A673 (cell line): ENCODE measurements around the gene FBLN1. TPM values are rescaled to one million over a fixed set of nuclear protein-coding genes. Genes with fewer than 3 reads are reported as not detected.

Source experiments
- BruUV-seq: library from RNA; stranded (reverse); fragments of 400-500 nt; replicated peaks from 2 replicates; lab custom pipeline; 2021; lab: Mats Ljungman, UMichigan
- CTCF ChIA-PET: fragments of 300-600 bp; sonication (Branson Sonifier 250); formaldehyde crosslinking; loops from one replicate; lab custom pipeline; 2022; ENCODE audit warnings: antibody characterized with exemption; lab: Charles Lee
- POLR2A ChIA-PET: fragments of 300-600 bp; sonication (Branson Sonifier 250); formaldehyde crosslinking; loops from one replicate; lab custom pipeline; 2022; ENCODE audit warnings: antibody characterized with exemption; ENCODE audit not compliant: low non-redundant PET; lab: Charles Lee
- DNase-seq: peaks from one replicate; pipeline ENCODE4 v3.0.0-alpha.2; 2015; ENCODE audit warnings: low spot score
- H3K27ac ChIP-seq: fragments of 200-600 bp; sonication (generic); 2 replicates; pipeline ENCODE4 v1.5.1; 2016; ENCODE audit warnings: mixed run types, low read depth, mild to moderate bottlenecking, mixed read lengths, antibody characterized with exemption, low read length; ENCODE audit not compliant: poor library complexity, severe bottlenecking
- H3K27me3 ChIP-seq: fragments of 200-600 bp; sonication (generic); replicated peaks from 2 replicates; pipeline ENCODE4 v1.6.1; 2017; ENCODE audit warnings: mixed run types, low read depth, mild to moderate bottlenecking, mixed read lengths, antibody characterized with exemption, low read length; ENCODE audit not compliant: insufficient read depth, poor library complexity
- H3K36me3 ChIP-seq: fragments of 200-600 bp; sonication (generic); 2 replicates; pipeline ENCODE4 v1.6.1; 2016; ENCODE audit warnings: mixed run types, mild to moderate bottlenecking, mixed read lengths, antibody characterized with exemption, low read length; ENCODE audit not compliant: insufficient read depth, poor library complexity, severe bottlenecking
- H3K4me1 ChIP-seq: fragments of 200-600 bp; sonication (generic); 2 replicates; pipeline ENCODE4 v1.6.1; 2017; ENCODE audit warnings: mixed run types, mild to moderate bottlenecking, mixed read lengths, antibody characterized with exemption, low read length; ENCODE audit not compliant: insufficient read depth, poor library complexity, severe bottlenecking
- H3K4me3 ChIP-seq: fragments of 200-600 bp; sonication (generic); 2 replicates; pipeline ENCODE4 v1.5.1; 2016; ENCODE audit warnings: low read depth, mixed run types, mild to moderate bottlenecking, mixed read lengths, low read length; ENCODE audit not compliant: poor library complexity, severe bottlenecking
- H3K9me3 ChIP-seq: fragments of 200-600 bp; sonication (generic); 2 replicates; pipeline ENCODE4 v1.6.1; 2016; ENCODE audit warnings: mixed run types, low read depth, mild to moderate bottlenecking, mixed read lengths, antibody characterized with exemption, low read length; ENCODE audit not compliant: poor library complexity, severe bottlenecking
- CTCF ChIP-seq: fragments of 300-800, 200-600 bp; sonication (generic); conservative IDR thresholded peaks from 2 replicates; pipeline ENCODE4 v1.5.1; 2017; ENCODE audit warnings: low read depth, mild to moderate bottlenecking, antibody characterized with exemption, low read length, moderate library complexity, mixed read lengths
- EZH2 ChIP-seq: fragments of 200-600 bp; sonication (generic); IDR thresholded peaks from 2 replicates; pipeline ENCODE4 v1.6.1; 2017; ENCODE audit warnings: borderline replicate concordance, low read depth, mild to moderate bottlenecking, mixed read lengths, antibody characterized with exemption, low read length; ENCODE audit not compliant: poor library complexity, severe bottlenecking
- intact Hi-C: fragments of 100-400 bp; cut with micrococcal nuclease; formaldehyde crosslinking; loops from one replicate; pipeline ENCODE4 v1.10.0; 2022; ENCODE audit not compliant: unreplicated experiment
- total RNA-seq: library from RNA; stranded (reverse); gene quantifications from 2 replicates; pipeline ENCODE4 v1.2.3, GENCODE V29; 2021

The FBLN1 gene
- total RNA-seq, 1 experiment from 2014 or later: 96.4 TPM

- intact Hi-C loops: no loop called here
- H3K36me3 ChIP-seq: no peaks in the 10 kb centered on the region
- no peak for DNase-seq
- ChIA-PET CTCF (no interaction called here), POLR2A (no interaction called here)
- H3K4me3 ChIP-seq: no peak overlapping the region
- no peaks in the 10 kb centered on the region for H3K9me3 ChIP-seq
- peaks cover 9% of the 10 kb centered on the region for H3K27me3 ChIP-seq
- no peak overlapping the region for H3K27ac ChIP-seq
- TF ChIP-seq EZH2: no peak
- no peak for TF ChIP-seq CTCF
- no TSS peak for BruUV-seq
- H3K4me1 ChIP-seq: no peaks in the 10 kb centered on the region
These were observed 135.5 kb downstream of the FBLN1 start for GRCh38 chr22:45638197-45638596.

- BruUV-seq: no TSS peak
- CTCF ChIA-PET: no interaction called here
- no peaks in the 10 kb centered on the region for H3K36me3 ChIP-seq
- POLR2A ChIA-PET: no interaction called here
- no peak for DNase-seq
- H3K4me3 ChIP-seq: no peak overlapping the region
- intact Hi-C loops: no loop called here
- TF ChIP-seq CTCF: no peak
- TF ChIP-seq EZH2: no peak
- H3K4me1 ChIP-seq: no peaks in the 10 kb centered on the region
- H3K27me3 ChIP-seq: peaks cover 5% of the 10 kb centered on the region
- H3K27ac ChIP-seq: no peak overlapping the region
- no peaks in the 10 kb centered on the region for H3K9me3 ChIP-seq
These were observed 136.4 kb downstream of the FBLN1 start for GRCh38 chr22:45638834-45639746.

GRCh38 chr22:45639747-45640102 lies 137.0 kb downstream of the FBLN1 start:
- no peak for TF ChIP-seq EZH2
- TF ChIP-seq CTCF: no peak
- intact Hi-C loops: no loop called here
- Histone ChIP-seq H3K27me3 (no peaks in the 10 kb centered on the region), H3K36me3 (no peaks in the 10 kb centered on the region), H3K27ac (no peak overlapping the region), H3K9me3 (no peaks in the 10 kb centered on the region), H3K4me1 (no peaks in the 10 kb centered on the region), H3K4me3 (no peak overlapping the region)
- DNase-seq: no peak
- POLR2A ChIA-PET: no interaction called here
- CTCF ChIA-PET: no interaction called here
- no TSS peak for BruUV-seq
